T-helper 22 cell (primary cell): ENCODE measurements around the gene GRHPR.

Experiments used
- DNase-seq: peaks from one replicate; pipeline ENCODE4 v3.0.0-alpha.2; 2020; ENCODE audit warnings: low read depth

Gene GRHPR

GRCh38 chr9:37398464-37399025 is 24.0 kb upstream of the GRHPR start:
- DNase-seq: no peak

GRCh38 chr9:37399336-37399735 is 23.2 kb upstream of the GRHPR start:
- DNase-seq: no peak

- no peak for DNase-seq
Measured at GRCh38 chr9:37404590-37404989, 17.9 kb upstream of the GRHPR start.

DNA sequence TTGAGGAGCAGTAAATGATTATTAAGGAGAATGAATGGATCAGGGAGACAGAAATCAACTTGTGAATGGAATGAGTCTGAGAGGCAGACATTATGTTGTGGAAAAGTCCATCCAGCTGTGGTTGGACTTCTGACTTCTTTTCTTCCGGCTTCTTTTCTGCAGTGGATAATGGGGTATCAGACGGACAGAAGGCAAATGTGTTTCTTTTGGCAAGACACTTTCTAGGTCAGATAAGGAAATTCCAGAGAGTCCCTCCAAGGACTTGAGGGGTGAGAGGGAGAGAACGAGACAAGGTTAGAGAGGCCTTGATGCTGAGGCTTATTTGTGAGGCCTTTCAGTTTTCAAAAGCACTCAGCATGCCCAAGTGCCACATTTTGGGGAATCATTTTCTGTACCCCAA is 17.1 kb upstream of the GRHPR start:
- DNase-seq: no peak

GRCh38 chr9:37405764-37406380 is 16.6 kb upstream of the GRHPR start:
- no peak for DNase-seq

DNA sequence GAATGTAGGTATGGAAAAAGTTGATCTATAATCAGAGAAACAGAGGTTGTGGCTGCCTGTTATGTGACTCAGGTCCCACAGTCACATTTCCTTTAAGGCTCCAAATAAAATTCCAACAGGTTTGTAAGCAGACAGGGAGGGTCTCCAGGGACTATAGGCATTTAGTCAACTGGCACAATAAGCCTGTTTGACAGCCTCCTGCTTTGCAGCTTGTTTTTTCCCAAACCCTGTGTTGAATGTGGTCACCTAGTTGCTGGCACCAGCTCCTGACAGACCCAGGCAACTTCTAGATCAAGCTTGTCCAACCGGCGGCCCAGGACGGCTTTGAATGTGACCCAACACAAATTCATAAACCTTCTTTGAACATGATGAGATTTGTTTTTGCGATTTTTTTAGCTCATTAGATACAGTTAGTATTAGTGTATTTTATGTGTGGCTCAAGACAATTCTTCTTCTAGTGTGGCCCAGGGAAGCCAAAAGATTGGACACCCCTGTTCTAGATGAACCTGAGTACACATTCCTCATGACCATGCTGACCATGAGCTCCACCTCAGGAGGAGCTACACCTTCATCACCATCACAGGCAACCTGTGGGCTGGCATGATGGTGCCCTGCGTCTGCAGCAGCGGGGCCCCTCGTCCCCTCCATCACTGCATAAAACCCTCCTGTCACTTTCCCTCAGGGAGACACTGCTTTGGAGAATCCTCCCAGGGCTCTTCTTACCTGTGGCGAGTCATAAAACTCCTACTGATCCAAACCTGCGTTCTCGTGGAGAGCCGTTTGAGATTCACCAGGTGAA is 15.7 kb upstream of the GRHPR start:
- DNase-seq: no peak

DNA sequence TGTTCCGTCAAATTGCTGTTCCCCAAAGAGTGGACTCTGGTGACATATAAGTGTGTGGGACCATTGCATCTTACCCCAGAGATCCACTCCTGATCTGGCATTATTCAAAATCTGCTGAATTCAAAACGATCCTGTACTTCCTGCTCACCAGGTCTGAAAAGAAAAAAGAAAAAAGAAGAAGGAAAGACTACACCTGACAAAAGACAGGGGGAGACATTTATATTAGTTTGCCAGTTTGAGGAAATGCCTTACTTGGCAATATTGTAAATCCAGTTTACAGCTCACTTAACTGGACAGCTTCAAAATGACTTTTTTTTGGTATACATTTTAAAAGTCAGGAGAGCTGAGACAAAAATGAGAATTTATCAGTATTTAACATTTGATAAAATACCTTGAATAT is 15.0 kb upstream of the GRHPR start:
- no peak for DNase-seq

DNA sequence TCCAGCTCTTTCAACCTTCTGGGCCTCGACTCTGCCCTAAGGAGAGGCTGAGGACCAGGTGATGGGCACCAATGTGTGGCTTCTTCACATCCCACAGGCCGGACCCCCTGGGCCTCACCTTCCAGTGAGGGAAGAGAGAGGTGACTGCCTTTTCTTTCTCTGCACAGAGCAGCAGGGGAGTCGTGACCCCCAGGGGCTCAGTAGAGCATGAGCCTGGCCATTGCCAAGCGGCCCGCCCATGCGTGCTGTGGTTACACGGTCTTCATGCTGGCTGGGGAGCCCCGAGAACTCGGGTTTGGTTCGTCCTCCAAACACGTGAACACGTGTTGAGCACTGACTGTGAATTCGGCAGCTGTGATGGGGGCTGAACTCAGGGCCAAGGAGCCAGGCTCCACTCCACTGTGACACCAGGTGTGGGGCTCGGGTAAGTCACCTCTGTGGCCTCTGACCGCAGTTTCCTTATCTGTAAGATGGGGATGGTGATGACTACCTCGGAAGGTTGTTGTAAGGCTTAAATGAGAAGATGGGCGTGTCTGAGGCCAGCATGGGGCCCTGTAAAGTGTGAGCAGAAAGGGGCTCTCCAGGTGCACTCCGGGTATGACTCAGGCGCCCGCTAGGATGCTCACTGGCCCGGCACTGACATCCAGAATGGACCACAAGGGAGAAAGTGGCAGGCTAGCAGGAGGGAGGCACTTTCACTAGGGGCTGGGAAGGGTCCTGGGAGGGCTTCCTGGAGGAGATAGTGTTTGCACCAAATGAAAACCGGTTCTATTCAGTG is 13.4 kb upstream of the GRHPR start:
- DNase-seq: peak; percentile 73

GRCh38 chr9:37410354-37410861 is 12.1 kb upstream of the GRHPR start:
- DNase-seq: no peak

DNA sequence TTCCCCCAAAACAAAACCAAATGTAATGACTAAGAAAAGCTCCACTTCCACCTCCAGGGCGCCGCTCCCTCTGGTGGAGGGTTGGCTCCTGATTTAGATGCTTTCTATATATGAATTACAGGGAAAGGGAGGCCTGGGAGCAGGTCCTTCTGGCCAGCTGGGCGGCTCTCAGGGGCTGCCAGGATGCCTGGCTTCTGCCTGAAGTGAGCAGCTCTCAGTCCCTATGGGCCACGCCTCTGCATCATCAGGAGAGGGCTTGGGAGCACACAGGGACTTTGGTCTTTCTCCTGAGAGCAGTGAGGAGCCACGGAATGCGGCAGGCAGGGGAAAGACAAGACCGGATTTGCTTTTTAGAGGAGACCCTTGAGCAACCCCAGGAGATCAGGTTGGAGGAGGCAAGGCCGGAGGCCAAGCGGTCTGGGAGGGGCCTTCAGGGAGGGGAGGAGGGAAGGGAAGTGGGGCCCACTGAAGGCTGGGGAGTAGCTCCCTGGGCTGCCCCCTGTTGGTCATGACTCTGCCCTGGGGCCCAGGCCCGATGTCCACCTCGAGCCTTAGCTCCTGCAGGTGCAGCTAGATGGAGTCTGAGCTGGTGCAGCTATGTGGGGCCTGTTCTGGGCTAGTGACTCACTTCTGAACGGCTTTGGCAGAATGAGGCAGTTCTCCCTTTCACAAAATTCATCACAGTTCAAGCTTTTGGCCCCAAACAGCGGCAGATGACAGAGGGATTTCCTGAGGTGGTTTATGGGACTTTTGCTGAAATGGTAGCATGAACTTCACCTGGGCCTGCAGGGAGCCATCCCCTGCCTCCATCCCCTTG is 11.3 kb upstream of the GRHPR start:
- no peak for DNase-seq

- DNase-seq: no peak
Measured at GRCh38 chr9:37412431-37413151, 9.9 kb upstream of the GRHPR start.

- no peak for DNase-seq
Measured at GRCh38 chr9:37413311-37413710, 9.2 kb upstream of the GRHPR start.

DNA sequence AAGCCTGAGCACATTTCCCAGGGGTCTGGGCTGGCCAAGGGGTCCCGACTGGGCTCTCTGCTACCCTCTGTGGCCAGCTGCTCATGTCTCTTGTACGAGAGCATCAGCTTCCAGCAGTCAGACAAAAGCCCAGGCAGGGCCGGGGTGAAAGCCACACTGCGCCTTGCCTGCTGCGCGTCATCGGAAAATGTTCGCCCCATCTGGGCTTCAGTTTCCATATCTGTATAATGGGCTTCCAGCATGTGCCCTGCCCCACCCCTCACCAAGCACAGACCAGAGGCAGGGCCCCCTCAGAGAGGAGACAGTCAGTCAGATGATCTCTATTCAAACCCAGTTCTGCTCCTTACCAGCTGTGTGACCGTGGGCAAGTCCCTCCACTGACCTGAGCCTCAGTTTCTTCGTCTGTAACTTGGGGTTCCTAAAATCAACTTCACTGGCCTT is 8.0 kb upstream of the GRHPR start:
- DNase-seq: no peak

- peak; percentile 38 for DNase-seq
Measured at GRCh38 chr9:37415011-37415719, 7.3 kb upstream of the GRHPR start.

DNA sequence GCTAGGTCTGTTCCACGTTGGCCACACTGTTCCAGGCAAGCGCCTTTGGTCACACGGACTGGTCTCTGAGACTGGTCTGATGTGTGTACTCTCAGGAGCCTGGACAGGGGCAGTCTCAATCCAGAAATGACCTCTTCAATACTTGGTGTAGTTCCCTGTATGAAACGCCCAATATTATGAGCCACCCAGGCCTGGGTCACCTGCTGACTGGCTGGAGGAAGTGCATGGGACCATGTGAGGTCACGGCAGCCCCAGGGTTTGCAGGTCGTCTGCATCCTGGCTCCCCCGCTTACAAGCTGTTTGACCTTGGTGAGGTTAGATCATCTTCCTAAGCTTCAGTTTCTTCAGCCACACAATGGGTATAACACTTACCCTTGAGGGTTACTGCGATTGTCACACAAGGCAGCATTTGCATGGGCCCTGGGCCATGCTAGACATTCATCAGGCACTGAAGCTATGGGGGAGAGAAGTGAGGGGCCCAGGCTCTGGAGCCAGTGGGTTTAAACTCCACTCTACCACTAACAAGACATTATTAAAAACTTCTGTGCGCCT is 5.2 kb upstream of the GRHPR start:
- no peak for DNase-seq

- DNase-seq: no peak
Measured at GRCh38 chr9:37417857-37418618, 4.5 kb upstream of the GRHPR start.

- DNase-seq: no peak
Measured at GRCh38 chr9:37419204-37419603, 3.3 kb upstream of the GRHPR start.

GRCh38 chr9:37420271-37421215 is 2.0 kb upstream of the GRHPR start:
- DNase-seq: no peak
